Lung (tissue), 12 donors: ENCODE data around the gene NCAPG2. TPM values are rescaled to one million over a fixed set of nuclear protein-coding genes. Genes with fewer than 3 reads are reported as not detected.

ENCODE experiments used
- ATAC-seq: fragments of 200-7000 bp; cut with Tn5 transposase; one replicate; pipeline ENCODE4 v1.9.1; 2020; ENCODE audit warnings: moderate number of reproducible peaks; ENCODE audit not compliant: insufficient read depth, low FRiP score
- DNase-seq, 3 donors: peaks; one replicate each; pipeline ENCODE4 v3.0.0-alpha.2; 2013 to 2017
- H3K27ac ChIP-seq, 2 donors: one replicate each; pipeline ENCODE4 v1.5.1; 2013; ENCODE audit warnings: mild to moderate bottlenecking in 2 of 2, moderate library complexity in 2 of 2, control low read depth in 1 of 2, inconsistent platforms in 1 of 2, low read depth in 1 of 2, low read length in 1 of 2
- H3K27me3 ChIP-seq, 3 donors: one replicate each; pipeline ENCODE4 v1.5.1; 2013; ENCODE audit warnings: low read length in 2 of 3; ENCODE audit not compliant: control insufficient read depth in 3 of 3, insufficient read depth in 3 of 3
- H3K36me3 ChIP-seq, 4 donors: one replicate each; pipeline ENCODE4 v1.5.1; 2013; ENCODE audit warnings: low read length in 4 of 4, mild to moderate bottlenecking in 1 of 4, moderate library complexity in 1 of 4; ENCODE audit not compliant: control insufficient read depth in 4 of 4, insufficient read depth in 4 of 4
- H3K4me1 ChIP-seq, 5 donors: one replicate each; pipeline ENCODE4 v1.5.1; 2013; ENCODE audit warnings: low read length in 5 of 5, mild to moderate bottlenecking in 2 of 5, moderate library complexity in 1 of 5; ENCODE audit not compliant: control insufficient read depth in 5 of 5, insufficient read depth in 5 of 5
- H3K4me3 ChIP-seq: one replicate; pipeline ENCODE4 v1.5.1; 2013; ENCODE audit warnings: mild to moderate bottlenecking, control low read depth, moderate library complexity
- H3K9ac ChIP-seq, 2 donors: one replicate each; pipeline ENCODE4 v1.5.1; 2013; ENCODE audit warnings: low read length in 2 of 2, control low read depth in 1 of 2; ENCODE audit not compliant: insufficient read depth in 1 of 2
- H3K9me3 ChIP-seq, 4 donors: one replicate each; pipeline ENCODE4 v1.5.1; 2013; ENCODE audit warnings: low read length in 3 of 4, mild to moderate bottlenecking in 1 of 4, moderate library complexity in 1 of 4; ENCODE audit not compliant: control insufficient read depth in 4 of 4, insufficient read depth in 3 of 4
- WGBS, 2 donors: extraction: QIAGEN DNeasy Blood & Tissue Kit; methylation state at CpG; one replicate each; pipeline ENCODE4 v1.1.7; 2013; 5-methylcytosine and 5-hydroxymethylcytosine counted together
- polyA plus RNA-seq, 2 donors: library from polyadenylated mRNA; stranded (reverse); fragments of 200-250 nt; gene quantifications; one replicate each; pipeline ENCODE4 v1.2.1, GENCODE V29; 2013
- total RNA-seq, 2 donors: library from RNA; depleted of rRNA in 1 of 2; stranded (reverse); fragments of >200 nt in 1 of 2; gene quantifications; one replicate each; pipeline ENCODE4 v1.2.1, GENCODE V29; 2014 to 2021
- TF ChIP-seq, protein P1 (sequence below): IDR thresholded peaks from 2 replicates; pipeline ENCODE4 v1.5.1; 2012; ENCODE audit warnings: mild to moderate bottlenecking; ENCODE audit errors: control extremely low read depth, extremely low read depth
- donor health status: control.
- donor health status: control.
- donor health status: Bipolar disorder and iron deficiency.
- donor health status: healthy.
- donor health status: DM: yes; HTN: yes; CAD: no.

NCAPG2 gene
- total and polyA plus RNA-seq, 4 donors, result 2.1 to 13.5 (median 6.9) TPM

DNA sequence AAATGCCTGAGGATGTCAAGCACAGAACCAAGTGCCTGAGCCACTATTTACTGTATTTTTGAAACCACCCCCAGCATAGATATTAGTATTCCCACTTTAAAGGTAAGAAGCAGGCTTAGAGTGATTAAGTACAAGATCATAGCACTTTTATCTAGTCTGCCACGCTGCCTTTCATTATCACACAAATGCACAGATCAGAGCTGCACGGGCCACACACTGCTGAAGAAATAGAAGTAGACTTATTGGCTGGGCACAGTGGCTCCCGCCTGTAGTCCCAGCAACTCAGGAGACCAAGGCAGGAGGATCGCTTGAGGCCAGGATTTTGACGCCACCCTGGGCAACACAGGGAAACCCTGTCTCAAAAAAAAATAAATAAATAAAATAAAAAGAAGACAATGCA lies 38.2 kb downstream of the NCAPG2 start:
- TF ChIP-seq, protein P1, sequence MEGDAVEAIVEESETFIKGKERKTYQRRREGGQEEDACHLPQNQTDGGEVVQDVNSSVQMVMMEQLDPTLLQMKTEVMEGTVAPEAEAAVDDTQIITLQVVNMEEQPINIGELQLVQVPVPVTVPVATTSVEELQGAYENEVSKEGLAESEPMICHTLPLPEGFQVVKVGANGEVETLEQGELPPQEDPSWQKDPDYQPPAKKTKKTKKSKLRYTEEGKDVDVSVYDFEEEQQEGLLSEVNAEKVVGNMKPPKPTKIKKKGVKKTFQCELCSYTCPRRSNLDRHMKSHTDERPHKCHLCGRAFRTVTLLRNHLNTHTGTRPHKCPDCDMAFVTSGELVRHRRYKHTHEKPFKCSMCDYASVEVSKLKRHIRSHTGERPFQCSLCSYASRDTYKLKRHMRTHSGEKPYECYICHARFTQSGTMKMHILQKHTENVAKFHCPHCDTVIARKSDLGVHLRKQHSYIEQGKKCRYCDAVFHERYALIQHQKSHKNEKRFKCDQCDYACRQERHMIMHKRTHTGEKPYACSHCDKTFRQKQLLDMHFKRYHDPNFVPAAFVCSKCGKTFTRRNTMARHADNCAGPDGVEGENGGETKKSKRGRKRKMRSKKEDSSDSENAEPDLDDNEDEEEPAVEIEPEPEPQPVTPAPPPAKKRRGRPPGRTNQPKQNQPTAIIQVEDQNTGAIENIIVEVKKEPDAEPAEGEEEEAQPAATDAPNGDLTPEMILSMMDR, result no peak
- 95 to 97% methylated on average over 5 of the region's 5 CpGs for WGBS, 2 donors
- Histone ChIP-seq H3K27ac (no peak overlapping the region), H3K9me3 (no peaks in the 10 kb centered on the region), H3K4me3 (no peak overlapping the region), H3K4me1 (no peaks in the 10 kb centered on the region), H3K36me3 (peaks cover 4 to 11% (median 7%) of the 10 kb centered on the region in 4 donors), H3K27me3 (no peaks in the 10 kb centered on the region), H3K9ac (no peak overlapping the region)
- ATAC-seq (no peak), DNase-seq (no peak)

DNA sequence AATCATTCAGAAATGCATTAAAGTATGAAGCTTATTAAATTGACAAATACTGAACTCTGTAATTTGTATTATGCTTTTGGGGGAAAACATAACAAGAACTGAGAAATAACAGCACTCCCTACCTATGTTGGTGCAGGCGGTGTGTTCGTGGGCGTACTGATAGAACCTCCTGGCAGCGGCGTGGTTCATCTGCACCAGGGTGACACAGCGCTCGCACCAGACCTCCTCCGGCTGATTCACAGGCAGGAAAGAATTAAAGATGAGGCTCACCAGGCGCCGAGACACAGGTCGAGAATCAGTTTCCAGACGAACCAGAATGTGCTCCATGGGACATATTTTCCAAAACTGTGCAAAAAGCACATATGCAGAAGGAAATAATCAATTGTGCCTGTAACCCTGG lies 40.2 kb downstream of the NCAPG2 start:
- TF ChIP-seq, protein P1, result no peak
- no peak overlapping the region for H3K9ac ChIP-seq
- DNase-seq (no peak), ATAC-seq (no peak)
- H3K4me3 ChIP-seq, result no peak overlapping the region
- no peaks in the 10 kb centered on the region for H3K27me3 ChIP-seq
- H3K4me1 ChIP-seq, result no peaks in the 10 kb centered on the region
- H3K9me3 ChIP-seq, result no peaks in the 10 kb centered on the region
- no peak overlapping the region for H3K27ac ChIP-seq
- peaks cover 0 to 7% (median 6%) of the 10 kb centered on the region in 4 donors for H3K36me3 ChIP-seq
- WGBS, 2 donors, result 96 to 98% methylated on average over 12 of the region's 12 CpGs

DNA sequence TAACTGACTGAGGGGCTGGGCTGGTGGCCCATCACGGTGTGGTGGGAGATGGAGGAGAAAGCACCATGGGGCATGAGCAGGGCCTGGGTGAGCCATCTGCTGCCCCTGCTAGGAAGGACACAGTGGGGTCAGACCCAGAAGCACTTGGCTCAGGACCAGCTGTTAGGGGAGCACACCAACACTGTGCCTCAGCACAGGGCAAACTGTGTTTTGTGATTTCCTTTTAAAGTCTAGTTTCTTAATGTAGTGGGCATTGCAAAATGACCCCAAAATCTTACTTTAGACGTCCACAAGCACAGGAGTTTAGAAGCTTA lies 41.2 kb downstream of the NCAPG2 start:
- TF ChIP-seq, protein P1, result no peak
- WGBS, 2 donors, result 82 to 86% methylated on average over 2 of the region's 2 CpGs
- Histone ChIP-seq H3K4me3 (no peak overlapping the region), H3K9ac (no peak overlapping the region), H3K27me3 (no peaks in the 10 kb centered on the region), H3K9me3 (no peaks in the 10 kb centered on the region), H3K27ac (no peak overlapping the region), H3K36me3 (peaks cover 0 to 6% (median 2%) of the 10 kb centered on the region in 4 donors), H3K4me1 (no peaks in the 10 kb centered on the region)
- ATAC-seq (no peak), DNase-seq (no peak)
